DND-41 (cell line): ENCODE data around the gene SEMA7A.

Experiments
- EZH2 ChIP-seq: IDR thresholded peaks from 3 replicates; pipeline ENCODE4 v1.6.1; 2012; ENCODE audit warnings: borderline replicate concordance, low read depth, mild to moderate bottlenecking, moderate library complexity, low read length, inconsistent platforms; ENCODE audit not compliant: severe bottlenecking
- TF ChIP-seq, protein P1 (sequence below): IDR thresholded peaks from 2 replicates; pipeline ENCODE4 v1.5.1; 2012; ENCODE audit warnings: borderline replicate concordance, low read length, moderate library complexity, mild to moderate bottlenecking; ENCODE audit not compliant: poor library complexity, severe bottlenecking; ENCODE audit errors: extremely low read depth

DNA sequence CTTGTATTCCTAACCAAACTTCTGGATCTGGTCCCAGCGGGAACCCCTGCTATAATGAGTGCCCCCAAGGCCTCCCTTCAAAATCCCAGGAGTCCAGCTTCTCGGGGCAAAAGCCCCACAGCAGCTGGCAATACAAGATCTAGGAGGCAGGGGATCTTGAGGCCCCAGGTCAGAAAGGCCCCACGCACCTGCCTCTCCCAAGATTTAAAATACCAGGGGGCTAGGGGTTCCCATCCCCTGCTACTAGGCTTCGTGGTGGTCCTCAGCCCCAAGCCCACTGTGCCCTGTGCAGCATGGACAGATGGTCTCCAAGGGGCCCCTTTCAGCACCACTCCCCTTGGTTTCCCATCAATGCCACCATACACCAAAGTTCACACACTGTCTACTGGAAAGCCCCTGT, 50.5 kb downstream of the SEMA7A start:
- TF ChIP-seq, protein P1, sequence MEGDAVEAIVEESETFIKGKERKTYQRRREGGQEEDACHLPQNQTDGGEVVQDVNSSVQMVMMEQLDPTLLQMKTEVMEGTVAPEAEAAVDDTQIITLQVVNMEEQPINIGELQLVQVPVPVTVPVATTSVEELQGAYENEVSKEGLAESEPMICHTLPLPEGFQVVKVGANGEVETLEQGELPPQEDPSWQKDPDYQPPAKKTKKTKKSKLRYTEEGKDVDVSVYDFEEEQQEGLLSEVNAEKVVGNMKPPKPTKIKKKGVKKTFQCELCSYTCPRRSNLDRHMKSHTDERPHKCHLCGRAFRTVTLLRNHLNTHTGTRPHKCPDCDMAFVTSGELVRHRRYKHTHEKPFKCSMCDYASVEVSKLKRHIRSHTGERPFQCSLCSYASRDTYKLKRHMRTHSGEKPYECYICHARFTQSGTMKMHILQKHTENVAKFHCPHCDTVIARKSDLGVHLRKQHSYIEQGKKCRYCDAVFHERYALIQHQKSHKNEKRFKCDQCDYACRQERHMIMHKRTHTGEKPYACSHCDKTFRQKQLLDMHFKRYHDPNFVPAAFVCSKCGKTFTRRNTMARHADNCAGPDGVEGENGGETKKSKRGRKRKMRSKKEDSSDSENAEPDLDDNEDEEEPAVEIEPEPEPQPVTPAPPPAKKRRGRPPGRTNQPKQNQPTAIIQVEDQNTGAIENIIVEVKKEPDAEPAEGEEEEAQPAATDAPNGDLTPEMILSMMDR = no peak
- TF ChIP-seq EZH2 = no peak
